Neural cell (in vitro differentiated cells): ENCODE data around the gene APAF1. TPM values are rescaled to one million over a fixed set of nuclear protein-coding genes. Genes with fewer than 3 reads are reported as not detected.

Experiments
- H2AFZ ChIP-seq: fragments of 200-600, 300-800 bp; sonication (generic), shearing (Covaris generic); 2 replicates; pipeline ENCODE4 v1.6.0; 2014; ENCODE audit warnings: low read depth, mild to moderate bottlenecking, antibody characterized with exemption, low read length, moderate library complexity
- H3F3A ChIP-seq: fragments of 200-600 bp; shearing (Covaris generic); 2 replicates; pipeline ENCODE4 v1.6.1; 2016; ENCODE audit warnings: mild to moderate bottlenecking, moderate library complexity, mixed read lengths, antibody characterized with exemption, low read length; ENCODE audit not compliant: insufficient read depth, poor library complexity, severe bottlenecking
- H3K27ac ChIP-seq: fragments of 200-600, 300-800 bp; sonication (generic), shearing (Covaris generic); 2 replicates; pipeline ENCODE4 v1.5.1; 2014; ENCODE audit warnings: mild to moderate bottlenecking, low read length, moderate library complexity
- H3K27me3 ChIP-seq: fragments of 300-800, 200-600 bp; sonication (generic), shearing (Covaris generic); 2 replicates; pipeline ENCODE4 v1.6.0; 2014; ENCODE audit warnings: mild to moderate bottlenecking, low read depth, low read length, moderate library complexity; ENCODE audit not compliant: insufficient read depth
- H3K36me3 ChIP-seq: fragments of 300-800, 200-600 bp; sonication (generic), shearing (Covaris generic); 2 replicates; pipeline ENCODE4 v1.5.1; 2014; ENCODE audit warnings: mild to moderate bottlenecking, antibody characterized with exemption, low read length, moderate library complexity; ENCODE audit not compliant: insufficient read depth
- H3K4me2 ChIP-seq: fragments of 300-800, 200-600 bp; sonication (generic), shearing (Covaris generic); 2 replicates; pipeline ENCODE4 v1.6.0; 2014; ENCODE audit warnings: mild to moderate bottlenecking, low read length
- H3K4me3 ChIP-seq: fragments of 300-800, 200-600 bp; sonication (generic), shearing (Covaris generic); 2 replicates; pipeline ENCODE4 v1.5.1; 2014; ENCODE audit warnings: mild to moderate bottlenecking, low read length, moderate library complexity
- H3K79me2 ChIP-seq: fragments of 200-600 bp; shearing (Covaris generic); replicated peaks from 2 replicates; pipeline ENCODE4 v1.6.0; 2014; ENCODE audit warnings: mild to moderate bottlenecking, low read length, moderate library complexity; ENCODE audit not compliant: insufficient read depth
- H3K9ac ChIP-seq: fragments of 300-800, 200-600 bp; sonication (generic), shearing (Covaris generic); 2 replicates; pipeline ENCODE4 v1.6.1; 2016; ENCODE audit warnings: mild to moderate bottlenecking, low read length, mixed read lengths
- H3K9me2 ChIP-seq: fragments of 200-600 bp; shearing (Covaris generic); 2 replicates; pipeline ENCODE4 v1.6.1; 2016; ENCODE audit warnings: mild to moderate bottlenecking, low read length, mixed read lengths; ENCODE audit not compliant: insufficient read depth
- H3K9me3 ChIP-seq: fragments of 200-600, 300-800 bp; sonication (generic), shearing (Covaris generic); 2 replicates; pipeline ENCODE4 v1.6.1; 2016; ENCODE audit warnings: mild to moderate bottlenecking, mixed run types, low read length, moderate library complexity, mixed read lengths
- H4K20me1 ChIP-seq: fragments of 200-600 bp; shearing (Covaris generic); 2 replicates; pipeline ENCODE4 v1.6.1; 2016; ENCODE audit warnings: mild to moderate bottlenecking, mixed run types; ENCODE audit not compliant: insufficient read depth
- EP300 ChIP-seq: fragments of 450-650 bp; conservative IDR thresholded peaks from 2 replicates; pipeline ENCODE4 v1.6.1; 2014; ENCODE audit warnings: antibody characterized with exemption, mild to moderate bottlenecking, moderate library complexity; ENCODE audit not compliant: poor library complexity, severe bottlenecking
- REST ChIP-seq: IDR thresholded peaks from 2 replicates; pipeline ENCODE4 v1.6.1; 2012; ENCODE audit warnings: borderline replicate concordance
- polyA plus RNA-seq: library from polyadenylated mRNA; depleted of rRNA; stranded (reverse); fragments of >200 nt; gene quantifications from 2 replicates; pipeline ENCODE4 v1.2.3, GENCODE V29; 2014
- small RNA-seq, 3 experiments: library from RNA; depleted of rRNA; stranded (forward); fragments of <200 nt; gene quantifications; one replicate each; pipeline ENCODE3, GENCODE V24; 2012

Gene APAF1
- polyA plus RNA-seq, 1 donor from 2014 or later = 32.2 TPM

- no peaks in the 10 kb centered on the region for H3K9me2 ChIP-seq
- peaks cover 9% of the 10 kb centered on the region for H3K36me3 ChIP-seq
- H3K9me3 ChIP-seq = no peaks in the 10 kb centered on the region
- no peaks in the 10 kb centered on the region for H3F3A ChIP-seq
- no peak overlapping the region for H3K27ac ChIP-seq
- no peak overlapping the region for H3K4me2 ChIP-seq
- H3K9ac ChIP-seq = no peak overlapping the region
- TF ChIP-seq EP300 (no peak), REST (no peak)
- H3K27me3 ChIP-seq = no peaks in the 10 kb centered on the region
- H3K4me3 ChIP-seq = no peak overlapping the region
- H2AFZ ChIP-seq = no peak overlapping the region
- H3K79me2 ChIP-seq = no peaks in the 10 kb centered on the region
- no peaks in the 10 kb centered on the region for H4K20me1 ChIP-seq
These were observed 138.3 kb downstream of the APAF1 start for GRCh38 chr12:98783420-98783819.

Small RNA genes lying within 50 kb of the gene (small RNA-seq; reads per million reads assigned to genes)
- gene SNORA53 = 45.0 to 55.1 (median 51.8) reads per million in 3 experiments

Other genes with a start within 250 kb of the APAF1 start
- gene TMPO, start 129.7 kb upstream of the APAF1 start, polyA plus RNA-seq = 133 and 143 TPM in 2 replicates
- 615 and 655 TPM in 2 replicates for gene SLC25A3, start 51.6 kb upstream of the APAF1 start, polyA plus RNA-seq
- 5.6 and 11.5 TPM in 2 replicates for gene IKBIP, start 502 bp upstream of the APAF1 start, polyA plus RNA-seq